ENCODE measurements around the gene HOXD12.

HOXD12 gene

GRCh38 chr2:176139661-176140512, 40.3 kb downstream of the HOXD12 start:
- DNase-seq (ENCODE audit: low read depth), result no peak
- peak overlapping the region; percentile 59 for H3K4me3 ChIP-seq (ENCODE audit: low read depth, low read length)

GRCh38 chr2:176140513-176141317, 41.1 kb downstream of the HOXD12 start:
- no peak for DNase-seq (ENCODE audit: low read depth)
- peak overlapping the region; percentile 59 for H3K4me3 ChIP-seq (ENCODE audit: low read depth, low read length)

GRCh38 chr2:176142281-176142680, 42.7 kb downstream of the HOXD12 start:
- H3K4me3 ChIP-seq (ENCODE audit: low read depth, low read length), result no peak overlapping the region
- no peak for DNase-seq (ENCODE audit: low read depth)

- DNase-seq (ENCODE audit: low read depth), result no peak
- no peak overlapping the region for H3K4me3 ChIP-seq (ENCODE audit: low read depth, low read length)
Observed at GRCh38 chr2:176145085-176145969, 45.7 kb downstream of the HOXD12 start.

- H3K4me3 ChIP-seq (ENCODE audit: low read depth, low read length), result no peak overlapping the region
- no peak for DNase-seq (ENCODE audit: low read depth)
Observed at GRCh38 chr2:176146101-176146500, 46.5 kb downstream of the HOXD12 start.

GRCh38 chr2:176146645-176147044, 47.0 kb downstream of the HOXD12 start:
- H3K4me3 ChIP-seq (ENCODE audit: low read depth, low read length), result no peak overlapping the region
- DNase-seq (ENCODE audit: low read depth), result no peak

GRCh38 chr2:176147210-176147799, 47.7 kb downstream of the HOXD12 start:
- no peak for DNase-seq (ENCODE audit: low read depth)
- no peak overlapping the region for H3K4me3 ChIP-seq (ENCODE audit: low read depth, low read length)

GRCh38 chr2:176147800-176148496, 48.4 kb downstream of the HOXD12 start:
- no peak for DNase-seq (ENCODE audit: low read depth)
- H3K4me3 ChIP-seq (ENCODE audit: low read depth, low read length), result no peak overlapping the region

GRCh38 chr2:176148751-176149421, 49.3 kb downstream of the HOXD12 start:
- no peak overlapping the region for H3K4me3 ChIP-seq (ENCODE audit: low read depth, low read length)

GRCh38 chr2:176149481-176149938, 49.9 kb downstream of the HOXD12 start:
- H3K4me3 ChIP-seq (ENCODE audit: low read depth, low read length), result no peak overlapping the region
- DNase-seq (ENCODE audit: low read depth), result no peak

More at GRCh38 chr2:176148751-176149421, 49.3 kb downstream of the HOXD12 start:
- DNase-seq (ENCODE audit: low read depth), result no peak

- no peak for DNase-seq (ENCODE audit: low read depth)
- H3K4me3 ChIP-seq (ENCODE audit: low read depth, low read length), result no peak overlapping the region
Observed at GRCh38 chr2:176149939-176150583, 50.5 kb downstream of the HOXD12 start.

GRCh38 chr2:176150584-176151441, 51.2 kb downstream of the HOXD12 start:
- DNase-seq (ENCODE audit: low read depth), result no peak
- H3K4me3 ChIP-seq (ENCODE audit: low read depth, low read length), result no peak overlapping the region

GRCh38 chr2:176151442-176152287, 52.1 kb downstream of the HOXD12 start, which contains the start of gene HOXD4:
Gene HOXD4, plus strand, starts transcription at chr2:176151550. Its CDS starts 84 bp downstream, at chr2:176151634.
- no peak for DNase-seq (ENCODE audit: low read depth)
- peak within 1 kb of the TSS; percentile 27 for H3K4me3 ChIP-seq (ENCODE audit: low read depth, low read length)
